Measurements from ENCODE around the gene DMAC2L. TPM values are rescaled to one million over a fixed set of nuclear protein-coding genes. Genes with fewer than 3 reads are reported as not detected.
A peak's percentile ranks its signal among the peaks of the same experiment; 100 is the strongest.
"Not testable (repeated sequence)": the region's sequence is repeated elsewhere in the genome, so short reads cannot be mapped to it uniquely, and the experiment has no call there.

The DMAC2L gene
- total RNA-seq, 1 donor from 2014 or later = 13.3 TPM

DNA sequence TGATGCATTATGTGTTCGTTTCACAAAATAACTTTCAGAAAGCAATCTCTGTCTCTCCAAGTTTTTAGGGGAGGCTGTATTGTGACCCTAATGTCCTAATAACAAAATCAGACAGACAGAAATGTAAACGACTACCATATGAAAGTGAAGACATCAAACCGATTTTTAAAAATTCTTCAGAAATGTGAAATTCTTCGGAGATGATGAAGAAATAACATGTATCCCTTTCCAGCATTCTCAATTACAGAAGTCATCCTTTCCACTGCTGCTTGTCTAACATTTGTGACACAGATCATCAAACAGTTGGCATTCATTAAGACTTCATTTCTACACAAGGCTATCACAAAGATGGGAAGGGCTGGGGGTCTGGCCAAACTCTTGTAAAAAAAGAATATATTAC, 41.0 kb downstream of the DMAC2L start:
- DNase-seq (ENCODE audit: low read depth) = no peak

DNA sequence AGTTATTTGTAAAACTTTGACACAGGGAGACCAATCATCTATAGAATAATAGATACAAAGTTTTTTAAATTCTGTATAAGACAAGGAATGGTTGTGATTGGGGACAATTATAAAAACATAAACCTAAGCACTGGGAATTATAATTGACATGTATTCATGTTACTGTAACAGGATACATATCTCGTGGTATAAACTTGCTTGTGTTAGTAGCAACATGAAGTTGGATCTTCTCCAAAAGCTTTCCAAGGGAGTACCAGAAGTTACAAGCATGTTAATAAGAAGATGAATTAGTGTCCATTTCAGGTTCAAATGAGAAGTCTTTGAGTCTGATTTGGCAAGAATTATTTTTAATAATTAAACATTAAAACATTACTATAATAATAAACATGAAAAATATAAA, 42.4 kb downstream of the DMAC2L start:
- peak; percentile 74 for DNase-seq (ENCODE audit: low read depth)

DNA sequence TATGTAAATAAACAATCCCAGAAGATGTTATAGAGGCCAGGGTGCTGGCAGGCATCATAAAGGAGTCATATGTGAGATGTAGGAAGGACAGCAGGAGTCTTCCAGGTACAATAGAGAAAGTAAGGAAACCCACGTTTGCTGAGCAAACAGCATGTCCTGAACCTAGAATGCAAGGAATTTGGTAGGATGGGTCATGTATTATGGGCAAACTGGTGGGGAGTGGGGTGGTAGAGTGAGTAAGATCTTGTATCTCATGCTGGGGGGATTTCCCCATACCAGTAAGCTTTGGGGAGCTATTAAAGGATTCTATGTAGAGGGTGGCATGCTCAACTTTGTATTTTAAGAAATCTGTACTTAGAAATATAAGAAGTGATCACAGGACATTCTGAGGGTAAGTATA, 43.6 kb downstream of the DMAC2L start:
- no peak for DNase-seq (ENCODE audit: low read depth)

DNA sequence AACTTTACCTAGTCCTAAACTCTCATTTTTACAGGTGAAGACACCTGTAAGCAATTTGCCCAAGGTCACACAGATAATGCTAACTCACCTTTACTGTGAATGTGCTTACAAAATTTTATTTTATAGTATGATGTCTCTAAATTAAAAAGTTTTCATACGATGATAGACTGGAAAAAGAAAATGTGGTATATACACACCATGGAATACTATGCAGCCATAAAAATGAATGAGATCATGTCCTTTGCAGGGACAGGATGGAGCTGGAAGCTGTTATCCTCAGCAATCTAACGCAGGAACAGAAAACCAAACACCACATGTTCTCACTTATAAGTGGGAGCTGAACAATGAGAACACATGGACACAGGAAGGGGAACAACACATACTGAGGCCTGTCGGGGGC, 44.2 kb downstream of the DMAC2L start:
- not testable (repeated sequence) for DNase-seq (ENCODE audit: low read depth)

DNA sequence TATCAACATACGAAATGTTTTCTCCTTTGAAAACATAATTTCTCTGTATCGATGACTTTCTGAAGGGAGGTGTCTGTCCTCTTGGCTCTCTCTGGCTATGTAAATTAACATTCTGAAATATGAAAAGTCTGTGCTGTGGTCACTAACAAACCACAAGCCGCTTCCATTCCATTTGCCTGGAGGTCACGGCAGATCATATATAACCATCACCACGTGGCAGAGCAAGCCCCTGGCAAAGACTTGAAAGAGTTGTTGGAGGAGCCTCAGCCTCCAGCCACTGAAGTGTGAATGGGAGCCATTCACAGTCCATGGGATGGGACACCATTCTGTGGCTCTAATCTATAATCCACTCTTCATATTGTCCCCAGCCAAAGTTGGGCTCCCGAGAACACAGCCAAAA, 45.0 kb downstream of the DMAC2L start:
- DNase-seq (ENCODE audit: low read depth) = no peak

DNA sequence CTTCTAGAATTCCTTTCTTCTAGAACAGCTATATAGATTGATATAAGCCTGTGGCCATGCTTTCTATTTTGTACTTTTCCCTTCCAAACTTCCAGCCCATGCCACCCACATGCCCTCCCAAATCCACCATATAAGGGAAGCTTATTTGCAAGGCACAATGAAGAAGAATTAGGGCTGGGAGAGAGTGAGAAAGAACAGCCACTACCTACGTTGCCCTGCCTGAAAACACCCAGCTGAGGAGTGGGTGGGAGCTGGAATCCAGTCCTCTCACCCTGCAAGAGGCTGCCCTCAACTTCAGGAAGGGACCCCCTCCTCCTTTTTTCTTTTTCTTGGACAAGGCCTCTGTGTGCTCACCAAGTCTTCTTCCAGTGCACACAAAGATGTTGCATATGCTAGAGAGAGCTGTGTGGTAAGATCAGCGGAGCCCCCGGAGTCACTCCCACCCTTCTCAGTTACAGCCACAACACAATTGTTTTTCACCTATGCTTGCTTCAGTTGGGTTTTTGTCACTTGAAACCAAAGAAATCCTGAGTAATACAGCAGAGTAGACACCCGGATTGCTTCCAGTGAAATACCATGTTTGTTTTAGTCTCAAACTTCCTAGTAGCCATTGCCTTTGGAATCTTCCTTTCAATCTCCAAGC, 45.8 kb downstream of the DMAC2L start:
- DNase-seq (ENCODE audit: low read depth) = no peak

DNA sequence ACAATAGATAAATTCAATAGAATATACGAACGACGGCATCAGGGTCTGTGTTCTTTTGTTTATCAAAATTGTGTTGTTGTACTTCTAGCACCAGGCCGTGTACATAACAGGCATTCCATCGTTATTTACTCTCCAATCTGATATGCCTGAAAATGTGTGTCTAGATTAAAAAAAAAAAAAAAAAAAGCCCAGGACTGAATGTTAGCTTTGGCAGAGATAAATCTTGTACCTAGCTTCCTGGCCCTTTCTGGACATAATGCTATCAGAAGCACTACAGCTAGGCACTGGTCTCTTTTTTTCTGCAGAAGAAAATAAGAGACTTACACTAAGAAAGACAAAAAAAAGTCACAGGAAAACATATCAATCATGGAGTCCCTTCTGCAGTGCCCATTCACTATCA, 47.5 kb downstream of the DMAC2L start:
- DNase-seq (ENCODE audit: low read depth) = no peak

DNA sequence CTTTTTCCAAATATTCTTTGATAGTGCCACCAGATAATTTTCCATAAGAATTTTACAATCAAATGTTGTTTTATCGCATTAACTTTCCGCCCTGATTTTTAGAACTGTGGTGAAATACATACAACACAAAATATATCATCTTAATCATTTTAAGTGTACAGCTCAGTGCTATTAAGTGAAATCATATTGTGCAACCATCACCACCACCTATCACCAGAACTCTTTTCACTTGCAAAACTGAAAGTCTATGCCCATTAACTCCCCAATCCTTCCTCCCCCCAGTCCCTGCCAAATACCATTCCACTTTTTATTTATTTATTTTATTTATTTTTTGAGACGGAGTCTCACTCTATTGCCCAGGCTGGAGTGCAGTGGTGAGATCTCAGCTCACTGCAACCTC, 48.0 kb downstream of the DMAC2L start:
- DNase-seq (ENCODE audit: low read depth) = no peak

DNA sequence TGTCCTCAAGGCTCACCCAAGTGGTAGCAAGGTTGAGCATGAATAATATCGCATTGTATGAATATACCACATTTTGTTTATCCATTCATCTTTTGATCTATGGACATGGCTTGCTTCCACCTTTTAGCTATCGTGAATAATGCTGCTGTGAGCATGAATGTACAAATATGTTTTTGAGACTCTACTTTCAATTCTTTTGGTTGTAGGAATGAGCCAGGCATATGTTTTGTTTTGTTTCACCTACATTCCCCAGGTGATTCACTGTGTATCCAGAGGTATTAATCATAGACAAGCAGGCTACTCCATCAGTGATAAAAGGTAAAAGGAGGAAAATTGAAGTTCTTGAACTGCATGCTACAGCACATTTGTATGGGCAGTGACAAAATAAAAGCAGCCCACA, 48.7 kb downstream of the DMAC2L start:
- DNase-seq (ENCODE audit: low read depth) = no peak

DNA sequence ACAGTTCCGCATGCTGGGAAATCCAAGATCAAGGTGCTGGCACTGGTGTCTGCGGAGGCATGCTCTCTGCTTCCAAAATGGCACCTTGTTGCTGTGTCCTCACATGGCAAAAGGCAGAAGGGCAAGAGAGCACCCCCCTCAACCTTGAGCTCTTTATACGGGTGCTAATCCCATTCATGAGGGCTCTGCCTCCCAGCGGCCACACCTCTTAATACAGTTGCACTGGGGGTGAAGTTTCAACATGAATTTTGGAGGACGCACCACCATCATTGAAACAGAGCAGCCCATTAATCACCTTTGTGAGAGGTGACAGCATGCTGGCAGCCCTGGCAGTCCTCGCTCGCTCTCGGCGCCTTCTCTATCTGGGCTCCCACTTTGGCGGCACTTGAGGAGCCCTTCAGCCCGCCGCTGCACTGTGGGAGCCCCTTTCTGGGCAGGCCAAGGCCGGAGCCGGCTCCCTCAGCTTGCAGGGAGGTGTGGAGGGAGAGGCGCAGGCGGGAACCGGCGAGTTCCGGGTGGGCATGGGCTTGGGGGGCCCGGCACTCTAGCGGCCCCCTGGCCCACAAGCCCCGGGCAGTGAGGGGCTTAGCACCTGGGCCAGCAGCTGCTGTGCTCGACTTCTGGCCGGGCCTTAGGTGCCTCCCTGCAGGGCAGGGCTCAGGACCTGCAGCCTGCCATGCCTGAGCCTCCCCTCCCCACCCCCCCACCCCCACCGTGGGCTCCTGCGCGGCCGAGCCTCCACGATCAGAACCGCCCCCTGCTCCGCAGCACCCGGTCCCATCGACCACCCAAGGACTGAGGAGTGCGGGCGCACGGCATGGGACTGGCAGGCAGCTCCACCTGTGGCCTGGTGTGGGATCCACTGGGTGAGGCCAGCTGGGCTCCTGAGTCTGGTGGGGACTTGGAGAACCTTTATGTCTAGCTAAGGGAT, 49.6 kb downstream of the DMAC2L start:
- not testable (repeated sequence) for DNase-seq (ENCODE audit: low read depth)

DNA sequence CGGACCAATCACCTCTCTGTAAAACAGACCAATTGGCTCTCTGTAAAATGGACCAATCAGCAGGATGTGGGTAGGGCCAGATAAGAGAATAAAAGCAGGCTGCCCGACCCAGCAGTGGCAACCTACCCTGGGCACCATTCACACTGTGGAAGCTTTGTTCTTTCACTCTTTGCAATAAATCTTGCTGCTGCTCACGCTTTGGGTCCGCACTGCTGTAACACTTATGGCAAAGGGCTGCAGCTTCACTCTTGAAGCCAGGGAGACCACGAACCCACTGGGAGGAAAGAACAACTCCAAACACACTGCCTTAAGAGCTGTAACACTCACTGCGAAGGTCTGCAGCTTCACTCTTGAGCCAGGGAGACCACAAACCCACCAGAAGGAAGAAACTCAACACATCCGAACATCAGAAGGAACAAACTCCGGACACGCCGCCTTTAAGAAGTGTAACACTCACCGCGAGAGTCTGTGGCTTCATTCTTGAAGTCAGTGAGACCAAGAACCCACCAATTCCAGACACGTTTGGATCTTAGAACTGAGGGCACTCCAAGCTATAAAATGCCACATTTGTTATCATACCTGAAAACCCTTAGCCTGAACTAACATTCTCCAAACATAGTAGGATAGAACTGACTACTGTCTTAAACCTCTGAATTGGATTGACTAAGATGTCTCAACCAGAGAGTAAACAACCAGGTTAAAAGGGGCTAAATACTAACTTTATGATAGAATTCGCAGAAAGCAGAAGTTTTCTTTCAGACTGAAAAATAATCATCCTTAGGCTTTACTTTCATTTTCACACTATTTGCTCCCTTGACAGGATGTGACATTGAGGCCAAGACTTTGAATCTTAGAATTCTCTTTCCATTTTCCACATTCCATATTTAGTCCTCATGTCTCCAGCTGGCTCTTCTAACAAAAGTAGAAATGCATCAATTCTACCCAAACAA, 50.9 kb downstream of the DMAC2L start:
- DNase-seq (ENCODE audit: low read depth) = peak; percentile 17

DNA sequence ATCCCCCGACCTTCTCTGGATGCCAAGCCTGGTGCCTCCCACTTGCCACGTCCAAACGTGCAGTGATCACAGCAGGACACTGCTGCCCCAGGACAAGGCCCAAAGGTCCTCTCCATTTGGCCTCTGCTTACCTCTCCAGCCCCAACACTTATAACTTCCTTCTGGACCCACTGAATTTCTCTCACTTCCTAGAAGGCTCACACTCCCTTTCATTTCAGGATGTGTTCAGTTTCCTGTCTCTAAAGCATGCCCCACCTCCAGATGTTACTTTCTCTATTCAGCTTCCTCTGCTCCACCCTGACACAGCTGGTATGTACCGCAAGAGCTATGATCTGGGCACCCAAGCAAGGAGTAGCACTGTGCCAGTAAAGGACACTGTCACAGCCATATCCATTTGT, 51.6 kb downstream of the DMAC2L start:
- DNase-seq (ENCODE audit: low read depth) = peak; percentile 30

DNA sequence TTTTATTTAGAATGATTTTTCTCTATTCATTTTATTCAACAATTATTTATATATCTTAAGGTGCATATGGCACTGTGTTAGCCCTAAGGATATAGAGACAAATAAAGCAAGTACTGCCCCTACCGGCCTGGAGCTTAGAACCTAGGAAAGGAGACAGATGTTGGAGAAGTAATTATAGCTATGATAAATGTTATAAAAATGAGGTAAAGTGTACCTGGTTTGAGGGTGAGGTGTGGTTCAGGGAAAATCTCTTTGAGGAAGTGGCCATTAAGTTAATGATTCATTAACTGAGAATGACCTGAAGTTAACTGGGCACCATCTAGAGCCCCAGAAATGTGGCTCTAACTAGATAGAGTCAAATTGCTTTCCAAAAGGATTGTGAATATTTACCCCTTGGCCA, 52.7 kb downstream of the DMAC2L start:
- no peak for DNase-seq (ENCODE audit: low read depth)

DNA sequence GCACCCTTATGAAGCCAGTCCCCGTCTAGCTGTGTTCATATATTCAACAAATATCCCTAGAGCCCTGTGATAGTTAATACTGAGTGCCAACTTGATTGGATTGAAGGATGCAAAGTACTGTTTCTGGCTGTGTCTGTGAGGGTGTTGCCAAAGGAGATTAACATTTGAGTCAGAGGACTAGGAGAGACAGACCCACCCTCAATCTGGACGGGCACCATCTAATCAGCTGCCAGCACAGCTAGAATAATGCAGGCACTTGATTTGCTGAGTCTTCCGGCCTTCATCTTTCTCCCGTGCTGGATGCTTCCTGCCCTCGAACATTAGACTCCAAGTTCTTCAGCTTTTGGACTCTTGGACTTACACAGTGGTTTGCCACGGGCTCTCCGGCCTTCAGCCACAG, 53.4 kb downstream of the DMAC2L start:
- DNase-seq (ENCODE audit: low read depth) = not testable (repeated sequence)

DNA sequence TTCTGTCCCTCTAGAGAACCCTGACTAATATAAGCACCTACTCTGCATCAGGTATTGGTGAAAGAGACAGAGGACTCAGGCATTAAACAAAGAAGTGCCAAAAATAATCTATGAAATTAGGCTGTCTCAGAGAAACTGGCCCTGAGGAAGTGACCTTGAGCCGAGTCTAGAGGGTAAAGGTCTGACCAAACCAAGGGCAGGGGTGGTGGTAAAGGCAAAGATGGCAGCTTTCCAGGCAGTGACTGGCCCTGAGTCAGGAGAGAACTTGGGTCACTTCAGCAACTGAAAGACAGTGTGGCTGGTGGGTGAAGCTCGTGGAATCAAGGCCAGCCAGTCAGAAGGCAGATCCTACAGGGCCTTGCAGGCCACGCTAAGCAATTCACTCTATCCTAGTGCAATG, 54.0 kb downstream of the DMAC2L start:
- DNase-seq (ENCODE audit: low read depth) = no peak

DNA sequence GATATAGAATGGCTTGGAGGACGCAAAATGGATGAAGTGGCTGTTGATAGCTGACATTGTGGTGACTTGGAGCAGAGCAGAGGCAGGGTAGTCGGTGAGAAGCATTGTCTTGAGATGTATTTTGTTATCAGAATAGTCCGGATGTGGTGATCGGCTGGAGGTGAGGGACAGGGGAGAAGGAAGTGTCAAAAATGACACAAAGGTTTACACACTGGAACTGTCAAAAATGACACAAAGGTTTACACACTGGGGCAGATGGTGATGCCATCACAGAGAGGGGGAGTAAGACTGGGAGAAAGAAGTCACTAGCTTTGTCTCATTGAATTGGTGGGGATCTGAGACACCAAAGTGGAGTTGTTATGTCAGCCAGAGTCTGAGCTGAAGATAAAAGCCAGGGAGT, 54.5 kb downstream of the DMAC2L start:
- no peak for DNase-seq (ENCODE audit: low read depth)

DNA sequence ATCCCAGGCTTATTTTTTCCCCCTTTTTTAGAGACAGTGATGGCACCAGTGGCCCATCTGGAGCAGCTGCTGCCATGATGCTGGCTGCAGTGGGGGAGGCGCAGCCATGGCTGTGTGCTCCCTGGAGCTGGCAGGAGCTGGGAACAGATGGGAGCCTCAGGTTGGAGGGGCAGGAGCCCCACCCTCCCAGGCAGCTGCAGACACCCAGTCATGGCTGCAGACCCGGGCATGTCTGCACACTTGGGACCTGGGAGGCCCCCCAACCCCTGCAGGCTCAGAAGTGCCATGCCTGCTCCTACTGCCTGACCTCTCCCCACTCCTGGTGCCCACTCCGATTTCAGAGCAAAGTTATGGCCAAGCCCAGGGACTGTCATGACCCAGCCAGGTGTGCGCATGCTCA, 59.4 kb downstream of the DMAC2L start:
- peak; percentile 25 for DNase-seq (ENCODE audit: low read depth)

DNA sequence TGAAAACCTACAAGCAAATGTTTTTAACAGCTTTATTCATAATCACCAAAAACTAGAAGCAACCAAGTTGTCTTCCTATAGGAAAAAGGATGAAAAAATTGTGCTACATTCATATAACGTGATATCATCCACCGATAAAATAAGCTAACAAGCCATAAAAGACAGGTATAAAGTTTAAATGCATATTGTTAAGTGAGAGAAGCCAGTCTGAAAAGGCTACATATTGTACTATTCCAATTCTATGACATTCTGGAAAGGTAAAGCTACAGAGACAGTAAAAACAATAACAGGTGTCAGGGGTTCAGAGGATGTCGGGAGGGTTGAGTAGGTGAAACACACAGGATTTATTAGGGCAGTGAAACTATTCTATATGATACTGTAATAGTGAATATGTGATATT, 61.8 kb downstream of the DMAC2L start:
- DNase-seq (ENCODE audit: low read depth) = no peak

DNA sequence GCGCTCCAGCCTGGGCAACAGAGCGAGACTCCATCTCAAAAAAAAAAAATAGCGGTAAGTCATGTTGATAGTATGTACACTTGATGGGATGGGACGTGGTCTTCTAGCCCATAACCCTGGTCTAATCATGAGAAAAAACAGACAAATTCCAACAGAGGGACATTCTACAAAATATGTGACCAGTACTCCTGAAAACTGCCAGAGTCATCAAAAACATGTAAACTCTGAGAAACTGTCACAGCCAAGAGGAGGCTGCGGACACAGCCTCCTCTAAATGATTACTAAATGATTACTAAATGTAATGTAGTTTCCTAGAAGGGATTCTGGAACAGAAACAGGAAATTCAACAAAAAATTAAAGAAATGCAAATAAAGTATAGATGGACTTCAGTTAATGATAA, 63.6 kb downstream of the DMAC2L start:
- no peak for DNase-seq (ENCODE audit: low read depth)
